Panc1 (cell line): ENCODE measurements around the gene MRPL20. TPM values are rescaled to one million over a fixed set of nuclear protein-coding genes. Genes with fewer than 3 reads are reported as not detected.

ENCODE experiments used
- ATAC-seq: fragments of 200-7000 bp; cut with Tn5 transposase; 2 replicates; pipeline ENCODE4 v1.9.1; 2020; ENCODE audit warnings: mild to moderate bottlenecking, moderate library complexity
- BruUV-seq: library from RNA; stranded (reverse); fragments of 400-500 nt; replicated peaks from 2 replicates; lab custom pipeline; 2021; lab: Mats Ljungman, UMichigan
- CTCF ChIA-PET: fragments of 300-600 bp; sonication (Branson Sonifier 250); formaldehyde crosslinking; loops from one replicate; lab custom pipeline; 2022; ENCODE audit warnings: antibody characterized with exemption; lab: Charles Lee
- POLR2A ChIA-PET: fragments of 300-600 bp; sonication (Branson Sonifier 250); formaldehyde crosslinking; loops from one replicate; lab custom pipeline; 2022; ENCODE audit warnings: antibody characterized with exemption; lab: Charles Lee
- DNase-seq: peaks from one replicate; pipeline ENCODE4 v3.0.0-alpha.2; 2010; ENCODE audit warnings: low read depth, low spot score
- H3K27ac ChIP-seq: 2 replicates; pipeline ENCODE4 v1.5.1; 2011; ENCODE audit warnings: mild to moderate bottlenecking, low read length, inconsistent platforms
- H3K27me3 ChIP-seq: fragments of 200-500 bp; sonication (Bioruptor generic); 2 replicates; pipeline ENCODE4 v1.6.0; 2014; ENCODE audit warnings: low read length, inconsistent platforms; ENCODE audit not compliant: control insufficient read depth, insufficient read depth
- H3K36me3 ChIP-seq: fragments of 200-500 bp; sonication (Bioruptor generic); 2 replicates; pipeline ENCODE4 v1.5.1; 2014; ENCODE audit warnings: inconsistent platforms, mild to moderate bottlenecking, low read length, moderate library complexity; ENCODE audit not compliant: control insufficient read depth, insufficient read depth
- H3K4me1 ChIP-seq: 2 replicates; pipeline ENCODE4 v1.5.1; 2011; ENCODE audit warnings: inconsistent platforms, mild to moderate bottlenecking, low read length, moderate library complexity; ENCODE audit not compliant: control insufficient read depth, insufficient read depth
- H3K4me3 ChIP-seq, 2 experiments: 2 replicates each; pipeline ENCODE4 v1.5.1; 2011 to 2012; ENCODE audit warnings: low read depth in 2 of 2, low read length in 2 of 2, mild to moderate bottlenecking in 2 of 2, inconsistent platforms in 1 of 2, moderate library complexity in 1 of 2
- H3K9me3 ChIP-seq: fragments of 200-500 bp; sonication (Bioruptor generic); 2 replicates; pipeline ENCODE4 v1.5.1; 2014; ENCODE audit warnings: low read depth, mild to moderate bottlenecking, inconsistent platforms, low read length, moderate library complexity; ENCODE audit not compliant: control insufficient read depth, insufficient read depth
- CTCF ChIP-seq: fragments of 450-650 bp; IDR thresholded peaks from 2 replicates; pipeline ENCODE4 v1.5.1; 2017; ENCODE audit warnings: mild to moderate bottlenecking
- POLR2AphosphoS5 ChIP-seq: IDR thresholded peaks from 2 replicates; pipeline ENCODE4 v1.6.1; 2012; ENCODE audit warnings: mild to moderate bottlenecking, low read depth, low read length, moderate library complexity
- REST ChIP-seq, 2 experiments: IDR thresholded peaks; 2 replicates each; pipeline ENCODE4 v1.6.1; 2011 to 2012; ENCODE audit warnings: low read depth in 2 of 2, control low read depth in 1 of 2, low read length in 1 of 2, mild to moderate bottlenecking in 1 of 2, moderate library complexity in 1 of 2; ENCODE audit not compliant: insufficient read depth in 1 of 2
- SIN3A ChIP-seq: IDR thresholded peaks from 2 replicates; pipeline ENCODE4 v1.6.1; 2012; ENCODE audit warnings: low read depth, mild to moderate bottlenecking, low read length, moderate library complexity, borderline replicate concordance; ENCODE audit not compliant: insufficient read depth
- TCF7L2 ChIP-seq: IDR thresholded peaks from 2 replicates; pipeline ENCODE4 v1.6.1; 2011; ENCODE audit warnings: mild to moderate bottlenecking, low read depth, low read length, inconsistent platforms
- in situ Hi-C: cut with HindIII; loops from 2 replicates; pipeline ENCODE4 v1.10.0; 2016; ENCODE audit warnings: low sequenced_read_pairs, low pct_unique_long_range_greater_than_20kb
- intact Hi-C: fragments of 100-400 bp; cut with micrococcal nuclease; formaldehyde crosslinking; loops from one replicate; pipeline ENCODE4 v1.10.0; 2022; ENCODE audit not compliant: unreplicated experiment
- total RNA-seq: library from RNA; stranded (reverse); gene quantifications from one replicate; pipeline ENCODE4 v1.2.1, GENCODE V29; 2021; ENCODE audit not compliant: unreplicated experiment

MRPL20 gene
- total RNA-seq, 1 experiment from 2014 or later, result 196 TPM

GRCh38 chr1:1359664-1360468 is 47.2 kb downstream of the MRPL20 start:
- H3K9me3 ChIP-seq, result no peaks in the 10 kb centered on the region
- in situ Hi-C loops (no loop called here), intact Hi-C loops (no loop called here)
- ATAC-seq, result peak; percentile 13
- H3K4me1 ChIP-seq, result peaks cover 57% of the 10 kb centered on the region
- no peaks in the 10 kb centered on the region for H3K36me3 ChIP-seq
- no peak for DNase-seq
- peak overlapping the region; percentile 93 for H3K27ac ChIP-seq
- no peaks in the 10 kb centered on the region for H3K27me3 ChIP-seq
- no TSS peak for BruUV-seq
- CTCF ChIA-PET, result no interaction called here
- POLR2A ChIA-PET, result no interaction called here
- no peak for TF ChIP-seq POLR2AphosphoS5
- no peak for TF ChIP-seq REST (IDR thresholded peaks at IDR 0.05; ENCODE audit: insufficient read depth in 1 of 2, low read depth in 2 of 2, low read length in 1 of 2)
- TF ChIP-seq TCF7L2, result no peak
- TF ChIP-seq CTCF, result no peak
- no peak for TF ChIP-seq SIN3A
- H3K4me3 ChIP-seq, result no peak overlapping the region

- peak overlapping the region; percentile 93 for H3K27ac ChIP-seq
- no peak for TF ChIP-seq POLR2AphosphoS5
- TF ChIP-seq CTCF, result no peak
- TF ChIP-seq TCF7L2, result no peak
- TF ChIP-seq SIN3A, result no peak
- no peak for TF ChIP-seq REST (IDR thresholded peaks at IDR 0.05; ENCODE audit: insufficient read depth in 1 of 2, low read depth in 2 of 2, low read length in 1 of 2)
- DNase-seq, result no peak
- ChIA-PET CTCF (no interaction called here), POLR2A (interaction anchor here (0.7 kb wide), 1 partner anchor 64 kb away, joined by 3 read pairs; no protein-coding TSS in a partner anchor)
- H3K4me3 ChIP-seq, result no peak overlapping the region
- BruUV-seq, result no TSS peak
- H3K4me1 ChIP-seq, result peaks cover 57% of the 10 kb centered on the region
- H3K9me3 ChIP-seq, result no peaks in the 10 kb centered on the region
- ATAC-seq, result no peak
- H3K36me3 ChIP-seq, result no peaks in the 10 kb centered on the region
- intact Hi-C loops (no loop called here), in situ Hi-C loops (no loop called here)
- no peaks in the 10 kb centered on the region for H3K27me3 ChIP-seq
These were observed 47.8 kb downstream of the MRPL20 start for GRCh38 chr1:1359308-1359663.
